ENCODE results near the gene CDH23.

Gene CDH23

DNA sequence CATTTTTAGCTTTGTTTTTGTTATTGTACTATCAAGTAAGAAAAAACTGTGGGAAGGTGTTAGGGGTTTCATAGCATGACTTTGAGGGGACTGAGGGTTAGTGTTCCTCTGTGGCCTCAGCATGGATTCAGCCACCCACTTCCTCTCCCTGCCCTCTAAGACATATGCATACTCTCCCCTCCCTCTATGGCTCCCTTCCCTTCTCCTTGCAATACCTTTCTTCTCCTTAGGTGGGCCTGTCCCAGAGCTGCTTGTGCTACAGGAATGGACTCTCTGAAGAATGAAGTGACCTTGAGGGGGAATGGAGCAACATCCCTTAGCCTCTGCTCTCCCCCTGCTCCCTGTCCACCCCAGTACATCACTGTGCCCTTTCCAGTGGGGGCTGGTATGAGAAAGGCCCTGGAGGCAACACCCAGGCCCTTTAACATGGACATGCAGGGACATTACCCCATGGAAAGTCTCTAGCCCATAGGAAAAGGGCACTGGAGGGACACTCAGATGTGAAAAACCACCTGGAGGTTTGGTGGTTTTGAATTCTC is 22.4 kb downstream of the CDH23 start:
- Mint-ChIP-seq H3K9me3 (no peaks in the 10 kb centered on the region), H3K27ac (no peak overlapping the region), H3K27me3 (peaks cover 11% of the 10 kb centered on the region), H3K4me3 (no peak overlapping the region), H3K4me1 (no peaks in the 10 kb centered on the region)
- ATAC-seq (no peak), DNase-seq (no peak)

DNA sequence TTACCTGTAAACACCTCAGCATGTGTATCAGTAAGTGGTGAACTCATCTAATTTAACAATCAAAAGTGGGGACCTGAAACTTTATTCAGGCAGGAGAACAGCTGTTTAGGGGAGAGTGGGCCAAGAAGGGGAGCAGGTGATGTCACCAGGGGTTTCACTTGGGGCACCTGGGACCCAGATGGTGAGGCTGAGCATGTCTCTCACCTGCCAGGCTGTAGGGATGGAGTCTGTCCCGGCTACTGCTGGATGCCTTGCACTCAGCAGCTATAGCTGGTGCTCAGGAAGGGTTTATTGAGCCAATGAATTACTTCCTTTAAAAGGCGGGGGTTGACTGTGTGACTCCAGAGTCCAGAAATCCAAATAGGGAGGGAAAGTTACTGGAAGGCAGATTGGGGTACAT is 23.0 kb downstream of the CDH23 start:
- no peaks in the 10 kb centered on the region for H3K9me3 Mint-ChIP-seq
- DNase-seq (no peak), ATAC-seq (no peak)
- H3K27me3 Mint-ChIP-seq = peaks cover 17% of the 10 kb centered on the region
- no peaks in the 10 kb centered on the region for H3K4me1 Mint-ChIP-seq
- no peak overlapping the region for H3K4me3 Mint-ChIP-seq
- no peak overlapping the region for H3K27ac Mint-ChIP-seq

DNA sequence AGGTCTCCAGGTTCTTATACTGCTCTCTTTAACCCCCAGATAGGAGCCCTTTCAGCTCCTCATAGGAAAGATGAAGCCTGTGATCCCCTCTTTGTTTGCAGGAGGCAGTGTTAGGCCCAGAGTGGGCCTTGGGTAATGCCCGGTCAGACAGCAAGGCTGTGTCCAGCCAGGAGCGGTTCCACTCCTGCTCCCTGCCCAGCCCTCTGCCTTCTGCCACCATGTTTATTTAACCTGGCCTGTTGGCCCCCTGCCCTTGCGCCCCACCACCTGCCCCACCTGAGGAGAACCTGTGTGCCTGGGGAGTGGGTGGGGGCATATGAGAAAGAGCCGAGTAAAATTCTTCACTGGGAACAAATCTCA is 24.3 kb downstream of the CDH23 start:
- no peak for ATAC-seq
- Mint-ChIP-seq H3K4me1 (no peaks in the 10 kb centered on the region), H3K9me3 (no peaks in the 10 kb centered on the region), H3K27me3 (peaks cover 18% of the 10 kb centered on the region), H3K4me3 (no peak overlapping the region), H3K27ac (no peak overlapping the region)
- no peak for DNase-seq

DNA sequence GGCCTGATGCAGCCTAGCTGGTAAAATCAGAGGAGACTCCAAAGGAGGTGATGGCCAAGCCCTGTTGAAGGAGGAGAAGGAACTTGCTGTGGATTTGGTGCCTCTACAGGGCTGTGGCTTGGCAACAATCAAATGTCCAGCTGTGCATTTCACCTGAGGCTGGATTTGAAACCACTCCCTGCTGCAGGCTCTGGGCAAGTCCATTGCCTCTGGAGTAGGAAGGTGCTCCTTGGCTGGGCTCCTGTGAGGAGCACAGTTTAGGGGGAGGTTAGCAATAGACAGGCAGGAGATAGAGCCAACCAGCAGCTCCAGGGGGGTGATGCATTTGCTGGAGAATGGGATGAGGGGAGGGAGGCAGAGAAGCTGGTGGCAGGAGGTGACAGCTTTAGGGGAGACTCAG is 26.5 kb downstream of the CDH23 start:
- Mint-ChIP-seq H3K27ac (no peak overlapping the region), H3K4me1 (no peaks in the 10 kb centered on the region), H3K4me3 (no peak overlapping the region), H3K9me3 (no peaks in the 10 kb centered on the region), H3K27me3 (peaks cover 18% of the 10 kb centered on the region)
- ATAC-seq (no peak), DNase-seq (no peak)

DNA sequence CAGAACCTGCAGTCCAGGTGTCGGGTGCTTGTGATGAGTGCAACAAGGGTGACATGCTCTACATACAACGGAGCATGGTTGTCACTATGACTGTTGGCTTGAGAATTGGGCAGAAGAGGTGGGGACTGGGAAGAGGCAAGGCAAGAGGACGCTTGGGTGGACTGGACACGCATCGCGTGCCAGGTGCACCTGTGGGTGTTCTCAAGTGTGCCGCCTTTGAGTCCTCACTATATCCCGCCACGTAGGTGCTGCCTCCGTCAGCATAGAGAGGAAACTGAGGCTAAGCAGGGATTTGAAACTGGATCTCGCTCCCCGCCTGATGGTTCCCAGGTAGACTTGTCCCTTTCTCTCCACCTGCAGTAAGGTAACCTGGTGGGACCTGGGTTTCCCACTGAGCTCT is 27.2 kb downstream of the CDH23 start:
- ATAC-seq (no peak), DNase-seq (no peak)
- Mint-ChIP-seq H3K4me3 (no peak overlapping the region), H3K27me3 (peaks cover 18% of the 10 kb centered on the region), H3K9me3 (no peaks in the 10 kb centered on the region), H3K4me1 (no peaks in the 10 kb centered on the region), H3K27ac (no peak overlapping the region)

DNA sequence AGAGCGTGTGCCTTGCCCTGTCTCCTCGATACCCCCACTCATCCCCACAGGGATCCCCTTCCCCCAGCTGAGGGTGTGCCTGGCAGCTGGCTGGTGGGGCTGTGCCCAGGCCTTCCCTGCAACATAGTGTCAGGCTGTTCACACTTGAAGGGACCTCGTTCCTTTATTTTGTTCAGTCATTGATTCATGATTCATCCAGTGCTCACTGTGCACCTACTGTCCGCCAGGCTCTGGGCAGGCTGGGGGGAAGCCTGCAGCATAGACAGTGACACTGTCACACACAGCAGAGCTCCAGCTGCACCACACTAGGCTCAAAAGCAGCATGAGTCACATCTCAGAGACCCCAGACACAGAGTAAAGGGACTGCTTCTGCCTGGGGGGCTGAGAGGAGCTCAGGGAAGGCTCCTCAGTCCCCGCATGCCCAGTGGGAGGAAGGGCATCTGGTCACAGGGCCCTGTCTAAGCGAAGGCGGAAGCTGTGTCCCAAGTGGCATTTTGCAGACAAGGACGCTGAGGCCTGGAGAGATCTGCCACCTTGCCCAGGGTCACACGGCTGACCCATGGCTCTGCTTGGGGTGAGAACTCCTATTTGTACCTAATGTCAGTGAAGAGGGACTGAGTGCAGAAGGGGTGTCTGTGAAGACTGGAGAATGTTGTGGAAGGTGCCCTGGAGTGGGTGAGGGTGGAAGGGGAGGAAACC is 27.9 kb downstream of the CDH23 start:
- Mint-ChIP-seq H3K9me3 (no peaks in the 10 kb centered on the region), H3K4me1 (no peaks in the 10 kb centered on the region), H3K4me3 (no peak overlapping the region), H3K27ac (no peak overlapping the region), H3K27me3 (peaks cover 18% of the 10 kb centered on the region)
- ATAC-seq (no peak), DNase-seq (no peak)

DNA sequence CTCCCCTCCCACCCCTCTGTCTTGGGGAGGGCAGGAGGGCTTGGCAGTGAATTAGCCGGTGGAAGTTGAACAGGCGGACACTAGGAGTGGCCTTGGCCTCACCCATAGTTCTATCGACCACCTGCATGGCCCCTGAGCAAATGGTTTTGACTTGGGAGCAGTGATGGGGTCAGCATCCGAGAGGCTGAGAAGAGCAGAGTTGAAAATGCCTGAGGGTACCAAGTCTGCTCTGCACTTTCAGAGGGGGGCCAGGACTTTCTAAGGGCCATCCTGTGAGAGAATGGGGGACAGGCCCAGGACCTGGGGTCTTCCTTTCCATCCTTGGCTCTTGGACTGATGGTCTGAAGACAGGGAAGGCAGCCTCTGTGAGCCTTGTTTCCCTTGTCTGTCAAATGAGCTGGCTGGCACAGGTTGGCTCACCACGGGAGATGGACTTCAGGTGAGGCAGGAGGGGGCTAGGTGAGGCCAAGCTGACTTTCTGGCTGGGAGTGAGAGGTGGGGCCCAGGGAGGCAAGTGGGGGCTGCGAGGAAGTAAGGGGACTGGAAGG is 29.4 kb downstream of the CDH23 start:
- Mint-ChIP-seq H3K4me3 (no peak overlapping the region), H3K27me3 (peaks cover 18% of the 10 kb centered on the region), H3K9me3 (no peaks in the 10 kb centered on the region), H3K4me1 (no peaks in the 10 kb centered on the region), H3K27ac (peak overlapping the region in 1 of 2 donors; percentile 8)
- no peak for DNase-seq
- no peak for ATAC-seq

DNA sequence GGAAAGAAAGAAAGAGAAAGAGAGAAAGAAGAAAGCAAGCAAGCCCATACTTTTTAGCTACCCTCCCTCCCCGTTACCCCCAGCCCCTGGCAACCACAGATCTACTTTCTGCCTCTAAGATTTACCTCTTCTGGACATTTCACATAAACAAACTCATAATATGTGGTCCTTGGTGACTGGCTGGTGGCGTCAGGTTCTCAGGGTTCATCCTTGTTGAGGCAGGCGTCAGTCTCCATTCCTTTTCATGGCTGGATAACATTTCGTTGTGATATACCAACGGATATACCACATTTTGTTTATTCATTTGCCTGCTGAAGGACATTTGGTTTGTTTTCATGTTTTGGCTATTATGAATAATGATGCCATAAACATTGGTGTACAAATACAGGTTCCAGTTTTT is 30.5 kb downstream of the CDH23 start:
- ATAC-seq = no peak
- Mint-ChIP-seq H3K27ac (no peak overlapping the region), H3K9me3 (no peaks in the 10 kb centered on the region), H3K4me3 (no peak overlapping the region), H3K27me3 (peaks cover 18% of the 10 kb centered on the region), H3K4me1 (no peaks in the 10 kb centered on the region)
- DNase-seq = no peak

DNA sequence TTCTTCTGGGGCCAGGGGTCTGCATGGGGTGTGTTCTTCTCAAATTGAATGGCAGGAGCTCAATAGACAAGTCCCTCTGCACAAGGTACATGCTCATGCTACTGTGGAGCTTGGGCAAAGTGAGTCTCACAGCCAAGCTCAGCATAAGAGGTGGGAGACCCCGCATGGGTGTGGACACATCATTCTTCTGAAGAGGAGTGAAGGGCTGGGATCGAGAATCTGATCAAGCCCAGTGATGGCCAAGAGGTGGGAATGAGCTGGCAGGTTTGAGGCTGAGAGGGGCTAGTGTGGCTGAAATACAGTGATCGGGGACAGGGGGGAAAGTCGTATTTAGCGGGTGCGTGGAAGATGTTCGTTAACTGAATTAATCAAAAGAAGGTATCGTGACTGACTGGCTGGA is 32.6 kb downstream of the CDH23 start:
- Mint-ChIP-seq H3K27ac (no peak overlapping the region), H3K4me1 (peaks cover 3% of the 10 kb centered on the region), H3K9me3 (no peaks in the 10 kb centered on the region), H3K4me3 (no peak overlapping the region), H3K27me3 (peaks cover 5% of the 10 kb centered on the region)
- ATAC-seq (no peak), DNase-seq (no peak)

DNA sequence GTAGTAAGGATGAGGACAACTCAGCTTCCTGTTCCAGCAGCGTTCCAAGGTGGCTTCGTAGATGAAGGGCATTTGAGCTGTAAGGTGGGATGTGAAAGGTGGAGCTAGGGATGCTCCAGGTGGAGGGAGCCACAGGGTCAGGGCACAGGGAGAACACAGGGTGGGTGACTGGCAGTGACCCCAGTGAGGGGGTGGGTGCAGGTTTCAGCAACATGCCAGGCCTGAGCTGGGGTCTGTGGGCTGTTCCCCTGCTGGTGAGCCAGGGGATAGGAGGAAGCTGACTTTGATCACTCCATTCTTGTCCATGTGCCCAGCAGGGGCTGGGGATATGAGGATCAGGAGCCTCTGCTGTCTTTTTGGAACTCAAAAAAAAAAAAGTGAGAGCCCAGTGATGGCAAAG is 33.2 kb downstream of the CDH23 start:
- H3K4me1 Mint-ChIP-seq = peaks cover 6% of the 10 kb centered on the region
- H3K27ac Mint-ChIP-seq = no peak overlapping the region
- H3K9me3 Mint-ChIP-seq = no peaks in the 10 kb centered on the region
- DNase-seq (no peak), ATAC-seq (no peak)
- H3K27me3 Mint-ChIP-seq = no peaks in the 10 kb centered on the region
- no peak overlapping the region for H3K4me3 Mint-ChIP-seq

DNA sequence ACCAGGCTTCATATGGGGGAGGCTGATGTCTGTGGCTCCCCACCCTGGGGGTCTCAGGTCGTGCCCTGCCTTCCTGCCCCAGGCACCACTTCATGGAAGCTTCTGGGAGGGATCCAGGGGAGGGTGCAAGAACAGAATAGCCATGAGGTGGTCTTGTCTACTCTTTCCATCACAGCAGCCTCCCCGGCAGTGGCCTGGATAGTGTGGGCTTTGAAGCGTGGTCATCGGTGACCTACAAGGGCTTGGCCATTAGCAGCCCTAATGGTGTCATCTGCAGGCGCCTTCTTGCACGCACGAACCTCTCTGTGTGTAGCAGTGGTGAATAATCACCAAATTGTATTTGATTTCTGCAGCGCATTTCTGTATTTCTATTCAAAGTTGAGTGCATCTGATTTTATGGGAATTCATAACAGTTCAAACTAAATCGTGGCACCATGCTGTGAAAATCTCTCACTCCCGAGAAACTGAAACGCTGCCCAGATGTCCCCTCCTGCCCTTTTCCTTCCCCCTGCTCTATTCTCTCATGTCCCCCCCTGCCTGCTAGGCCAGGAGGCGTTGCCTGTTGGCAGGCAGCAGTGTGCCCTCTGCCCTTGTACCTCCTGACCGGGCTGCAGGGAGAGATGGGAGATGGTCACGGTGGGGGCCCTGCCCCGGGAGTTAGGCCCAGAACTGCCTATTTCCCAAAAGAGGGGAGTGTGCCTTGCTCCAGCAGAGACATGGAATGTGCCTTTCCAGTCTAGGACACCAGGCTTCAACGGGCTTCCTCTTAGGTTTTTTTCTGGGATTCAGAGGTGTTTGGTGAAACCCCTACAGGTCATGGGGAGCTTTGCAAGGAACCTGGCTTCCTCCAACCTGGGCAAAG is 34.8 kb downstream of the CDH23 start:
- DNase-seq = no peak
- H3K27me3 Mint-ChIP-seq = no peaks in the 10 kb centered on the region

DNA sequence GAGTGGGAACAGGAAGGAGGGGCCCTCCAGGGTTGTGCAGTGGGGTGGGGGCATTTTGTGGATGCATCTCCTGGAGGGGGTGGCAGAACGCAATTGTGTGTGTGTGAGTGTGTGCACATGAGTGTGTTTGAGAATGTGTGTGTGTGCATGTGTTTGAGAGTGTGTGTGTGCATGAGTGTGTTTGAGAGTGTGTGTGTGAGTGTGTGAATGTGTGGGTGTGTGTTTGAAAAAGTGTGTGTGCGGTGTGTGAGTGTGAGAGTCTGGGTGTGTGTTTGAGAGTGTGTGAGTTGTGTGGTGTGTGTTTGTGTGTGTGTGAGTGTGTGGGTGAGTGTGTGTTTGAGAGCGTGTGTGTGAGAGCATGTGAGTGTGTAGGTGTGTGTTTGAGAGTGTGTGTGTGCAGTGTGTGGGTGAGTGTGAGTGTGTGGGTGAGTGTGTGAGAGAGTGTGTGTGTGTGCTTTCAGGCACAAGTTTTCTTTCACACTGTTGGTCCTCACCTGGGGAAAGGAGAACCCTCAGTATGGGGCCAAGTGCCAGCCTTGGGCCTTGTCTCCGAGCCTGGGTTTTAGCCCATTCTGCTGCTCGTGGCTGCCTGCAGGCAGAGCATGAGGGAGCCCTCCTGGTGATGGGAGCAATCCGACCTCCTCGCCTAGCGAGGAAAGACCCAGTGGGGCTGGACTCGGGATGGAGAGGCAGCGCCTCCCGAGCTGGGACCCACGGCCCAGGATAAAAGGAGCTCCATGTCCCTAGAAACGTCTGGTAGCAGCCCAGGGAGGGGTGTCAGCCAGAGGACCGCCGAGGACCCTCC is 35.6 kb downstream of the CDH23 start:
- Mint-ChIP-seq H3K27ac (no peak overlapping the region), H3K27me3 (no peaks in the 10 kb centered on the region), H3K4me3 (no peak overlapping the region), H3K4me1 (peaks cover 6% of the 10 kb centered on the region), H3K9me3 (no peaks in the 10 kb centered on the region)
- ATAC-seq (no peak), DNase-seq (no peak)

More for the DNA sequence above, 34.8 kb downstream of the CDH23 start:
- Mint-ChIP-seq H3K27ac (no peak overlapping the region), H3K4me1 (peaks cover 6% of the 10 kb centered on the region), H3K9me3 (no peaks in the 10 kb centered on the region), H3K4me3 (no peak overlapping the region)
- ATAC-seq = no peak

DNA sequence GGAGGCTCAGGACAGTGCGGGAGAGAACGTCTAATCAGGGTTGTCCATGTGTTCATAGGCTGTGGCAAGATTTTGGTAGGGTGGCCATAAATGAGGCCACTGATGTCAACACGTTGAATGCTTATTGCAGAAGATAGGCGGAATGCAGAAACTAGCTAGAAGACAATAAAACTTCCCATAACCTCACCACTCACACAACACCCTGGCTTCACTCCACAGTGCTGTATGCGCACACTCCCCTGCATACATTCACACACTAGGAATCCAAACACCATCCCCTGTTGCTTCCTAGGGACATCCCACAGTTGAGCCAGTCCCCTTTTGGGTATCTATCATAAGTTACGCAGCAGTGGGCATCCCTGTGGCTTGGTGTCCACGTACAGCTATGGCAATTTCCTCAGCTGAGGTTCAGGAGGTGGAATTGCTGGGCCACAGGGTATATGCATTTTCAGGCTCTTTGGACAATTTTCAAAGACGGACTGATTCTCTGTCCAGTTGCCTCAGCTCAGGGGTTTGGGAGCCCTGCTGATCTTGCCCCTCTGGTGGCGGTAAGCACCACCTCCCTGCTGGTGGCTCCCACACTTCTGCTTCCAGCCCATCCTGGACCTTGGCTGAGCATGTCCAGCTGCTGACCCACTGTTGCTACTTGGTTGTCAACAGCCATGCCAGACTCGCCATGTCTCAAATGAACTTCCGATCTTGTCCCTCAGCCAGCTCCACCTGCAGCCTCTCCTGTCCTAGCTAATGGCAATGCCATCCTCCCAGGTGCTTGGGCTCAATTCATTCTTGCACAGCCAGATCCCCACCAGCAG is 36.4 kb downstream of the CDH23 start:
- no peaks in the 10 kb centered on the region for H3K27me3 Mint-ChIP-seq
- no peak overlapping the region for H3K27ac Mint-ChIP-seq
- ATAC-seq (no peak), DNase-seq (peak in 1 of 2 donors; percentile 1)
- no peaks in the 10 kb centered on the region for H3K9me3 Mint-ChIP-seq
- H3K4me1 Mint-ChIP-seq = peaks cover 6% of the 10 kb centered on the region
- no peak overlapping the region for H3K4me3 Mint-ChIP-seq

DNA sequence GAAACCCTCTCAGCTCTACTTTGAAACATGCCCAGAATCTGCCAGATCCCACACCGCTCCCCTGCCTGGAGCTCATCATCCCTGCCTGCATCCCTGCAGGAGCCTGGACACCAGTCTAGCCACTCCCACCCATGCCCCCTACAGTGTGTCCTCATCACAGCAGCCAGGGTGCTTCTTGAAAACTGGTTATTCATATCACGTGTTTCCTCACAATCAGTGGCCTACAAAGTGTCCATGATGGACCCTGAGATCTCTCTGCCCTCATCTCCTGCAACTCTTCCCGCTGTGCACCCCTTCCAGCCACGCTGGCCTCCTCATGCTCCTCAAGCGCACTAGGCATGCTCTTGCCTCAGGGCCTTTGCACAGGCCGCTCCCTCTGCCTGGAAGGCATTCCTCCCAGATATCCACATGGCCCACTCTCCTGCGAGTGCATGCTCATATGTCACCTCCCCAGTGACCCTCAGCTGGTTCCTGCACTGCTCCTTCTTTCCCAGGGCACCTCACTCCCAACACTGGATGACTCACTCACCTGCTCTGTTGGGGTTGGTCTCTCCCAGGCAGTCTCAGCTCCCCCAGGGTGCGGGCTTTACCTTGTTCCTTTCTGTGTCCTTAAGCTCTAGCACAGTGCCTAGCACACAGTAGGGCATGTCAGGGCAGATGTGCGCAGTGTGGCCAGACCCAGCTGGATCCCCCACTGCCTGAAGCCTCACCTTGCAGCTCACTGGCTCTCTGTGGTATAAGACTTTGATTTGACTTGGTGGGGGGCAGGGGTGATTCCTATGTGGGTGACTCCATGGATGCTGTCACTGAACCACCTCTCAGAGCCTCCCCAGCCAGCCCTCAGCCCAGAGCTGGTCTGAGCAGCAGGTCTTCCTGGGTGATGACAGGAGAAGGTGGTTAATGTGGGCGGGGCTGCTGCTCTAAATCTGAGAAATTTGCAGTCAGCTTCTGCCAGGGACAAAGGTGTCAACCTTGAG is 37.3 kb downstream of the CDH23 start:
- DNase-seq (no peak), ATAC-seq (peak; percentile 68)
- Mint-ChIP-seq H3K4me1 (peaks cover 6% of the 10 kb centered on the region), H3K9me3 (no peaks in the 10 kb centered on the region), H3K4me3 (no peak overlapping the region), H3K27ac (peak overlapping the region in 1 of 2 donors; percentile 82), H3K27me3 (no peaks in the 10 kb centered on the region)

Data from stimulated activated naive CD8-positive, alpha-beta T cell treated with anti-CD3 and anti-CD28 coated beads, Interleukin-15, amount 100 ng/mL, for 72 hours (primary cell).